Esophagus squamous epithelium (tissue), 4 donors: Measurements from ENCODE around the gene MAT2A.

Experiments used
- POLR2A ChIP-seq, 4 donors: fragments of 450-650 bp; IDR thresholded peaks; one replicate each; pipeline ENCODE4 v1.6.1; 2017; ENCODE audit warnings: antibody characterized with exemption in 4 of 4, mild to moderate bottlenecking in 4 of 4, moderate library complexity in 3 of 4
- TF ChIP-seq, protein P1 (sequence below), 6 experiments: fragments of 450-650 bp in 4 of 6; fragments of 200-600 bp in 2 of 6; sonication (generic) in 2 of 6; IDR thresholded peaks; one replicate each; pipeline ENCODE4 v1.5.1; 2016 to 2019; ENCODE audit warnings: antibody characterized with exemption in 6 of 6, mild to moderate bottlenecking in 4 of 6, moderate library complexity in 4 of 6

GRCh38 chr2:85506768-85507181 is 32.2 kb upstream of the MAT2A start:
- TF ChIP-seq, protein P1, sequence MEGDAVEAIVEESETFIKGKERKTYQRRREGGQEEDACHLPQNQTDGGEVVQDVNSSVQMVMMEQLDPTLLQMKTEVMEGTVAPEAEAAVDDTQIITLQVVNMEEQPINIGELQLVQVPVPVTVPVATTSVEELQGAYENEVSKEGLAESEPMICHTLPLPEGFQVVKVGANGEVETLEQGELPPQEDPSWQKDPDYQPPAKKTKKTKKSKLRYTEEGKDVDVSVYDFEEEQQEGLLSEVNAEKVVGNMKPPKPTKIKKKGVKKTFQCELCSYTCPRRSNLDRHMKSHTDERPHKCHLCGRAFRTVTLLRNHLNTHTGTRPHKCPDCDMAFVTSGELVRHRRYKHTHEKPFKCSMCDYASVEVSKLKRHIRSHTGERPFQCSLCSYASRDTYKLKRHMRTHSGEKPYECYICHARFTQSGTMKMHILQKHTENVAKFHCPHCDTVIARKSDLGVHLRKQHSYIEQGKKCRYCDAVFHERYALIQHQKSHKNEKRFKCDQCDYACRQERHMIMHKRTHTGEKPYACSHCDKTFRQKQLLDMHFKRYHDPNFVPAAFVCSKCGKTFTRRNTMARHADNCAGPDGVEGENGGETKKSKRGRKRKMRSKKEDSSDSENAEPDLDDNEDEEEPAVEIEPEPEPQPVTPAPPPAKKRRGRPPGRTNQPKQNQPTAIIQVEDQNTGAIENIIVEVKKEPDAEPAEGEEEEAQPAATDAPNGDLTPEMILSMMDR (IDR thresholded peaks at IDR 0.05) = no peak
- TF ChIP-seq POLR2A (IDR thresholded peaks at IDR 0.05) = no peak
